Effector memory CD4-positive, alpha-beta T cell (primary cell): ENCODE data around the gene ENOX2.

ENCODE experiments used
- DNase-seq, 3 donors: peaks; one replicate each; pipeline ENCODE4 v3.0.0-alpha.2; 2020
- H3K27ac ChIP-seq: 2 replicates; pipeline ENCODE4 v1.7.0; 2013; ENCODE audit warnings: mild to moderate bottlenecking, low read length, moderate library complexity; ENCODE audit not compliant: insufficient read depth, poor library complexity, severe bottlenecking
- H3K27me3 ChIP-seq: replicated peaks from 2 replicates; pipeline ENCODE4 v1.7.0; 2013; ENCODE audit warnings: mild to moderate bottlenecking, low read length; ENCODE audit not compliant: insufficient read depth, control insufficient read depth, poor library complexity, severe bottlenecking
- H3K36me3 ChIP-seq: 2 replicates; pipeline ENCODE4 v1.7.0; 2013; ENCODE audit warnings: mild to moderate bottlenecking, low read length, moderate library complexity; ENCODE audit not compliant: control insufficient read depth, insufficient read depth
- H3K4me1 ChIP-seq: 2 replicates; pipeline ENCODE4 v1.7.0; 2013; ENCODE audit warnings: low read length, mild to moderate bottlenecking; ENCODE audit not compliant: control insufficient read depth, insufficient read depth, poor library complexity, severe bottlenecking
- H3K4me3 ChIP-seq: 2 replicates; pipeline ENCODE4 v1.7.0; 2013; ENCODE audit warnings: low read length, low read depth, mild to moderate bottlenecking; ENCODE audit not compliant: insufficient read depth, poor library complexity, severe bottlenecking
- H3K9me3 ChIP-seq: 2 replicates; pipeline ENCODE4 v1.7.0; 2013; ENCODE audit warnings: mild to moderate bottlenecking, low read length, moderate library complexity; ENCODE audit not compliant: control insufficient read depth

ENOX2 gene

GRCh38 chrX:130578906-130579305, 324.1 kb downstream of the ENOX2 start:
- no peak for DNase-seq
- no peak overlapping the region for H3K27ac ChIP-seq
- H3K9me3 ChIP-seq, result no peaks in the 10 kb centered on the region

GRCh38 chrX:130577431-130577830, 325.6 kb downstream of the ENOX2 start:
- no peaks in the 10 kb centered on the region for H3K36me3 ChIP-seq
- H3K27me3 ChIP-seq, result no peaks in the 10 kb centered on the region
- H3K9me3 ChIP-seq, result no peaks in the 10 kb centered on the region
- DNase-seq, result no peak
- no peak overlapping the region for H3K4me3 ChIP-seq
- H3K27ac ChIP-seq, result no peak overlapping the region
- H3K4me1 ChIP-seq, result no peaks in the 10 kb centered on the region

More at GRCh38 chrX:130578906-130579305, 324.1 kb downstream of the ENOX2 start:
- H3K27me3 ChIP-seq, result no peaks in the 10 kb centered on the region
- H3K4me3 ChIP-seq, result no peak overlapping the region
- H3K4me1 ChIP-seq, result no peaks in the 10 kb centered on the region
- H3K36me3 ChIP-seq, result no peaks in the 10 kb centered on the region

- DNase-seq, result no peak
These were observed 327.1 kb downstream of the ENOX2 start for GRCh38 chrX:130575831-130576389.

More at GRCh38 chrX:130575831-130576389, 327.1 kb downstream of the ENOX2 start:
- Histone ChIP-seq H3K4me1 (no peaks in the 10 kb centered on the region), H3K4me3 (no peak overlapping the region), H3K9me3 (no peaks in the 10 kb centered on the region), H3K27me3 (no peaks in the 10 kb centered on the region), H3K27ac (no peak overlapping the region), H3K36me3 (no peaks in the 10 kb centered on the region)
